ENCODE data around the gene CA6.

- no peak for TF ChIP-seq CTCF (IDR thresholded peaks at IDR 0.05)
- TF ChIP-seq POLR2A (IDR thresholded peaks at IDR 0.05) = no peak
These were observed 8.0 kb upstream of the CA6 start for GRCh38 chr1:8937701-8938100.
